HG02870 (cell line): ENCODE data around the gene MGA.
"Not testable (repeated sequence)": the region's sequence is repeated elsewhere in the genome, so short reads cannot be mapped to it uniquely, and the experiment has no call there.

Experiments
- ATAC-seq: cut with Tn5 transposase; IDR thresholded peaks from one replicate; pipeline ENCODE4 v1.9.1; 2021; ENCODE audit warnings: mild to moderate bottlenecking, moderate library complexity; ENCODE audit not compliant: unreplicated experiment

The MGA gene

GRCh38 chr15:41703120-41703519 lies 42.9 kb downstream of the MGA start:
- ATAC-seq: no peak

- ATAC-seq: no peak
Observed at GRCh38 chr15:41713047-41713446, 52.8 kb downstream of the MGA start.

DNA sequence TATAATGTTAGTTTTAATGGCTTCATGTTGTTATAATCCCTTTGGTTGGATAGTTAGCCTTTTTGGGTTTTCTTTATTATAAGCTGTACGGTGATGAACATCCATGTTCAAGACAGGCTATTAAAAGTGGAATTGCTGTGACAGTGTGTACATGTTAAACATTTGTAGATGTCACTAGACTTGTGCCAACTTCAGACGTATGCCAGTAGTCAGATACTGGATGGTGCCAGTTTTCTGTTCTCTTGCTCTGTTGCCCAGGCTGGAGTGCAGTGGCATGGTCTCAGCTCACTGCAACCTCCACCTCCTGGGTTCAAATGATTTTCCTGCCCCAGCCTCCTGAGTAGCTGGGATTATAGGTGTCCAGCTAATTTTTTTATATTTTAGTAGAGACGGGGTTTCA lies 54.1 kb downstream of the MGA start:
- ATAC-seq: no peak

GRCh38 chr15:41716864-41717263 lies 56.7 kb downstream of the MGA start:
- no peak for ATAC-seq

GRCh38 chr15:41727143-41727542 lies 66.9 kb downstream of the MGA start:
- no peak for ATAC-seq

GRCh38 chr15:41728061-41728460 lies 67.9 kb downstream of the MGA start:
- ATAC-seq: not testable (repeated sequence)

GRCh38 chr15:41730543-41730942 lies 70.3 kb downstream of the MGA start:
- ATAC-seq: no peak

- no peak for ATAC-seq
Observed at GRCh38 chr15:41732483-41732882, 72.3 kb downstream of the MGA start.

GRCh38 chr15:41734079-41734478 lies 73.9 kb downstream of the MGA start:
- no peak for ATAC-seq

GRCh38 chr15:41735046-41735445 lies 74.8 kb downstream of the MGA start:
- no peak for ATAC-seq

DNA sequence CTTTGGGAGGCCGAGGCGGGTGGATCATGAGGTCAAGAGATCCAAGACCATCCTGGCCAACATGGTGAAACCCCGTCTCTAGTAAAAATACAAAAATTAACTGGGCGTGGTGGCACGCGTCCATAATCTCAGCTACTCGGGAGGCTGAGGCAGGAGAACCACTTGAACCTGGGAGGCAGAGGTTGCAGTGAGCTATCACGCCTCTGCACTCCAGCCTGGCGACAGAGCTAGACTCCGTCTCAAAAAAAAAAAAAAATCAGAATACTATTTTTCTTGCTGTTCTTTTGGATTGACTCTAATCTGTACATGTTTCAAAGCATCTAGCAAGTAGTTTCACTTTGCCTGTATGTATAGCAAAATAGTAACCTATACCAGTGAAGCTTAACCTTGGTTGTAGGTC lies 75.3 kb downstream of the MGA start:
- not testable (repeated sequence) for ATAC-seq

- ATAC-seq: no peak
Observed at GRCh38 chr15:41746802-41747201, 86.6 kb downstream of the MGA start.

DNA sequence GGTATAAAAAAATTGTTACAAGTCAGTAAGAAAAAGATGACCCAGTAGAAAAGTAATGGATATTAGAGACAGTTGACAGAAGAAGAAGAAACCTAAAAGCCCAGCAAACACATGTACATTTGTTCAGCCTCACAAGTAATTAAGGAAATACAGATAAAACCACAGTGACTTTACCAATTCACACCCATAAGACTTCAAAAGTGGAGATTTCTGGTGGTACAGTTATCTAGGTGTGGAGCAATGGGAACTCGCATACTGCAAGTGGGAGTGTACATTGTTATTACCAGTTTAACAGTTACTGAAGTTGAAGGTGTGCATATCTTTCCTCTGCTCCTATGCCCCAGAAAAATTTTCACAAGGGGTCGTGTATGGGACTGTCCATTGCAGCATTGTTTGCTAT lies 96.0 kb downstream of the MGA start:
- no peak for ATAC-seq

DNA sequence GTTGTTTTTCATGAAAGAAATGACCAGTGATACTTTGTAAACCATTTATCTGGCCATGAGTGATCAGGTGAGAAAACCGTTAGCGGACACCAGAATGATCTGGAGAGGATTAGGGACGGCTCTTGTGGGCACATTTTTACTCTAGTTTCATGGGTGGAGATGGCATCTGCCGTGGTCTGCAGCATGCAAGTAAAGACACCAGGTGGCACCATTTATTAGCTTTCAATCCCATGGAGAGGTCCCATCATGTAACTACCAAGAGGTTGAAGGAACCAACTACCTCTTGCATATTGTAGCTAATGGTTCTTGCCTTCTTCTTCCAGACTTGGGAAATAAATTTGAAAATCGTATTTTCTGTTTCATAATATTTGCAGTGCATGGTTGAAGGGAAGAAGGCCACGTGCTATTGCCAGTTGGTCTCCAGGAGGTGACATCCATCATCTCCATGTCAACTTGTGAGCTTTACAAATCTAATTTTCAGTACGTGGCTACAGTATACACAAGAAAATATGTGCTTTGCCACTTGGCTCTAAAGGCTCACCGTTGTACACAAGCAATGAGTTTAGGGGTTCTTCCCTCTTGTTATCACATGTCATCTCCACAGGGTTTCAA lies 112.6 kb downstream of the MGA start:
- no peak for ATAC-seq

DNA sequence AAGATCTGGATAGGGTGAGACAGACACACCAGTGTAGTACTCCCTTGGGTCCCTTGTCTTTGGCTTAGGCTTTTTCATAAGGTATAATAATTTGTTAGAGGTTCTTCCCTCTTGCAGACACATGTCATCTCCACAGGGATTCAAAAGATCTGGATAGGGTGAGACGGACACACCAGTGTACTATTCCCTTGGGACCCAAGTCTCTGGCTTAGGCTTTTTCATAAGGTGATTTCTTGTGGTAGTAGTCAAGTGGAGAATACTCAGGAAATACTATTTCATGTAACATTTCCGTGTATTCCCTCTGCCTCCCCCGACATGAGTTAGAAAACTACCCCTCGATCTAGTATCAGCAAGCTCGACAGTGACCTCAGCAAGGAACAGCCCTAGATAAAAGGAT lies 113.1 kb downstream of the MGA start:
- no peak for ATAC-seq

DNA sequence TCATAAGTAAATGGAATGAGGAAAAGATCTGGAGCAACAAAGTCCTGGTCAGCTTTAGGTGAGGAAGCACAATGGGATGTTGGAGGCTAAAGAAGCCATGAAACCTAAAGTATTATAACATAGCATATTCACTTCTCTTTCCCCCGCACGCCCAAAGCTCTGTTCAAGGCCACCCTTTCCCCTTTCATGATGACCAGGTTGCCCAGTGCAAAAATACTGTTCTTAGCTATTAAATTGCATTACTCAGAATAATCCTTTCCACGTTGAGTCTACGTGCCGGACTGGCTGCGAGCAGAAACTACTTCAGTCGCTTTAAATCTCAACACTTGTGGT lies 113.5 kb downstream of the MGA start:
- ATAC-seq: no peak

DNA sequence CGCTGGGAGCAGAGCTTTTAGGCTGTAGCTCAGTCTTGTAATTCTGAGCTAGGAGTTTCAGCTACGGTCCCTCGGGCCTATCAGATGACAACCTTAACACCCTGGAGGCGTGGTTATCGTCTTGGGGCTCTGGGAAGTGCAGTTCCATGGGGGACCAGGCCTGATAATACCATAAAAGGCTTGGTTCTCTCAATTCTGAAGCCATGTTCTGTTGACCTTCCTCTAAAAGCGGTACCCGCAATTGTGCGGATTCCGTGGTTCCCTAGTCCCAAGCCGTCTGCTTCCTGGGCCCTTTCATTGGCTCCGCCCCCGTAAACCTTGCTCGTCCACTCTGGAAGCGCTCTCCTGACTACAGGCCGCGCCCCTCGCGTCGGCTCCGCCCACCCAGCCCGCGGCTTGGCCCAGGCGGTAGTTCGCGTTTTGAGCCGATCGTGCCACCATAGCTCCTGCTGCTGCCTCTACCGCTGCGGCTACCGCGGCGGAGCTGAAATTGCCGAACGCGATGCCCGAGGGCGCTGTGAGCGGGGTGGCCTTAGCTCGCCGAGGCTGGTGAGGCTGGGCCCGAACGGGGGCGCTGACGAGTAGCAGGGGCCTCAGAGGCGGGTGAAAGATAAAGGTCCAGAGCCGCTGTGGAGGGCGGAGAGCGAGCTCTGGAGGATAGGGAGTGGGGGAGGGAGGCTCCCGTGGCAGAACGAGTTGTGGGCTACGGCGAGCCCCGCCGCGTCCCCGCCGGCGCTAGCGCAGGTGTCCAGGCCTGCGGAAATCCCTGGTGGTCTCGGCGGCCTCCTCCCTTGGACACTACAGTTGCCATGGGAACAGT lies 114.1 kb downstream of the MGA start, which contains the start of gene MAPKBP1:
Gene MAPKBP1, plus strand, starts transcription at position 423 of the 820 bp plus-strand sequence. CDS start 792 bp downstream, outside the sequence.
- ATAC-seq: peak; percentile 76

- ATAC-seq: no peak
Observed at GRCh38 chr15:41774882-41775417, 114.7 kb downstream of the MGA start.

GRCh38 chr15:41775651-41776050 lies 115.4 kb downstream of the MGA start:
- ATAC-seq: no peak

DNA sequence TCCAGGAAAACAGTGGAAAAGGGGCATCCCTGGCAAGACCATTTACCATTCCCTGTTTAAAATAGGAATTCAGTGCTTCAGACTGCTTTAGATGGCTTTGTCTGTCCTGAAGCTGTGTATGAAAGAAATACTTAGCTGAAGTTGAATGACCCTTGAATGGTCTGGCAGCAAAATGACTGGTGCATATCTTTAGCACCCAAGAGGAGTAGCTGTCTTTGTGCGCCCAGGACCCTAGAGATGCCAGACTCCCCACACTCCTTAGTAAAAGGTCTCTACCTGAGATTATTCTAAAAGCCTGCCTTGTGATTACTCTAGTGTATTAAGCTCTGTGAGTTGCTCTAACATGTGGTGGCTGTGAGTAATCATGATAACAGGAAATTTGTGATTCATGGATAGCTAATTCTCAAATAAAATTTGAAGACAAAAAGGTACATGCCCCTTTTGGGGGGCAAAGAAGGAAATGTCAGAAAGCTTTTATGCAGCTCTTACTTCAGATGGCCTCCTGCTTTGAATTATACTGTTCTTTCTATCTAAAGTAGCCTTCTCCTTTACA lies 117.3 kb downstream of the MGA start:
- no peak for ATAC-seq

DNA sequence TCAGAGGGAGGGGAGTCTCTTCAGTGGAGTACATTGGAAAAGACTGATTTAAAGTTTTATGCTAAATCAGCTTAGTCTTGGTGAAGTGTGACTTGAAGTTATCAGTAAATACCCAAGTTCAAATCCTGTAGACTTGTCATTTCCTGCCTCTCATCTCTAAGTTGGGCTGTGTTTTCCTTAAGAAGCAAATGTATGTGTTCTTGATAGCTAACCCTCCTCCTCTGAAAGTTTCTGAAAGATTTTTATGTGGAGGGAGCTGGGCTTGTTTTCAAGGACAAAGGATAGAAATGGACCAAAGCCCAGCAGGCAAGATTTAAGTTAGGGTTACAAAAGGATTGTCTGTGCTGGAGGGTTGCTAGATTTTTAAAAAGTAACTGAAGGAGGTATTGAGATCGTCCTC lies 118.3 kb downstream of the MGA start:
- no peak for ATAC-seq

GRCh38 chr15:41779662-41780157 lies 119.5 kb downstream of the MGA start:
- ATAC-seq: no peak
